ENCODE results near the gene PCSK6.

GRCh38 chr15:101348643-101349042 lies 140.9 kb downstream of the PCSK6 start:
- TF ChIP-seq ZNF70 (CRISPR knock-in tag; IDR thresholded peaks at IDR 0.05) = no peak
- TF ChIP-seq ZNF565 (CRISPR knock-in tag; conservative IDR thresholded peaks at IDR 0.05; ENCODE audit: low read depth) = no peak
- TF ChIP-seq ZFP3 (CRISPR knock-in tag; IDR thresholded peaks at IDR 0.05) = no peak
- TF ChIP-seq RARB (CRISPR knock-in tag; IDR thresholded peaks at IDR 0.05) = no peak
- TF ChIP-seq ZFP30 (CRISPR knock-in tag; IDR thresholded peaks at IDR 0.05) = no peak
- no peak for TF ChIP-seq ISL1 (CRISPR knock-in tag; IDR thresholded peaks at IDR 0.05)
- TF ChIP-seq OSR1 (CRISPR knock-in tag; IDR thresholded peaks at IDR 0.05) = no peak
- no peak for TF ChIP-seq ESRRG (CRISPR knock-in tag; IDR thresholded peaks at IDR 0.05)
- no peak for TF ChIP-seq GLIS3 (CRISPR knock-in tag; IDR thresholded peaks at IDR 0.05)
- no peak for TF ChIP-seq TOX (CRISPR knock-in tag; IDR thresholded peaks at IDR 0.05; ENCODE audit: borderline replicate concordance)

Measured in SK-N-SH treated with all-trans-retinoic acid at 6 μM for 48 hours (cell line).